GM12878 (cell line): ENCODE results near the gene AMMECR1. TPM values are rescaled to one million over a fixed set of nuclear protein-coding genes. Genes with fewer than 3 reads are reported as not detected.
A peak's percentile ranks its signal among the peaks of the same experiment; 100 is the strongest.

Experiments
- ATF7 ChIP-seq: fragments of 450-650 bp; IDR thresholded peaks from 2 replicates; pipeline ENCODE4 v1.6.1; 2016; ENCODE audit warnings: low read depth, mild to moderate bottlenecking
- BACH1 ChIP-seq: fragments of 450-650 bp; IDR thresholded peaks from 2 replicates; pipeline ENCODE4 v1.6.1; 2017; ENCODE audit warnings: mild to moderate bottlenecking, borderline replicate concordance
- CBX3 ChIP-seq: fragments of 200-600 bp; sonication (generic); IDR thresholded peaks from 2 replicates; pipeline ENCODE4 v1.6.1; 2016; ENCODE audit warnings: low read depth, borderline replicate concordance
- CHD2 ChIP-seq: IDR thresholded peaks from 2 replicates; pipeline ENCODE4 v1.6.1; 2011; ENCODE audit warnings: low read depth, low read length, improper control_type of control experiment, borderline replicate concordance
- ETV6 ChIP-seq, 2 experiments: fragments of 450-650 bp in 1 of 2; IDR thresholded peaks in 1 of 2; conservative IDR thresholded peaks in 1 of 2; 2 replicates each; pipeline ENCODE4 v1.6.1; 2014; ENCODE audit warnings: antibody characterized with exemption in 1 of 2, borderline replicate concordance in 1 of 2, low read depth in 1 of 2, mild to moderate bottlenecking in 1 of 2, moderate library complexity in 1 of 2
- FOXM1 ChIP-seq: IDR thresholded peaks from 2 replicates; pipeline ENCODE4 v1.6.1; 2012; ENCODE audit warnings: low read depth, mild to moderate bottlenecking, inconsistent platforms, low read length, moderate library complexity
- IKZF1 ChIP-seq: fragments of 450-650 bp; conservative IDR thresholded peaks from 2 replicates; pipeline ENCODE4 v1.6.1; 2017; ENCODE audit warnings: antibody characterized with exemption, mild to moderate bottlenecking
- IKZF2 ChIP-seq, 2 experiments: fragments of 450-650 bp; IDR thresholded peaks; 2 replicates each; pipeline ENCODE4 v1.6.1; 2017; ENCODE audit warnings: mild to moderate bottlenecking in 2 of 2, moderate library complexity in 2 of 2
- MEF2B ChIP-seq: fragments of 450-650 bp; IDR thresholded peaks from 2 replicates; pipeline ENCODE4 v1.6.1; 2018; ENCODE audit warnings: mild to moderate bottlenecking, moderate library complexity; ENCODE audit not compliant: partially characterized antibody, poor library complexity, severe bottlenecking
- MTA3 ChIP-seq: IDR thresholded peaks from 2 replicates; pipeline ENCODE4 v1.6.1; 2012; ENCODE audit warnings: low read length, inconsistent platforms, borderline replicate concordance
- NR2C2 ChIP-seq: IDR thresholded peaks from 2 replicates; pipeline ENCODE4 v1.6.1; 2011; ENCODE audit warnings: borderline replicate concordance, low read depth; ENCODE audit not compliant: control insufficient read depth, insufficient read length
- NRF1 ChIP-seq: conservative IDR thresholded peaks from 2 replicates; pipeline ENCODE4 v1.6.1; 2011; ENCODE audit warnings: mild to moderate bottlenecking, low read depth, low read length, improper control_type of control experiment
- PAX8 ChIP-seq: fragments of 450-650 bp; IDR thresholded peaks from 2 replicates; pipeline ENCODE4 v1.6.1; 2017; ENCODE audit warnings: mild to moderate bottlenecking, moderate library complexity
- RAD21 ChIP-seq: IDR thresholded peaks from 2 replicates; pipeline ENCODE4 v1.6.1; 2011; ENCODE audit warnings: mild to moderate bottlenecking, low read depth, low read length, moderate library complexity; ENCODE audit not compliant: insufficient read depth
- RELA ChIP-seq: fragments of 450-650 bp; IDR thresholded peaks from 2 replicates; pipeline ENCODE4 v1.8.0; 2014; ENCODE audit warnings: borderline replicate concordance; ENCODE audit not compliant: partially characterized antibody
- SMARCA5 ChIP-seq: fragments of 450-650 bp; IDR thresholded peaks from 2 replicates; pipeline ENCODE4 v1.6.1; 2017; ENCODE audit warnings: mild to moderate bottlenecking
- SUPT20H ChIP-seq: IDR thresholded peaks from 2 replicates; pipeline ENCODE4 v1.6.1; 2011; ENCODE audit warnings: low read depth, mild to moderate bottlenecking, low read length, moderate library complexity, borderline replicate concordance; ENCODE audit not compliant: control insufficient read depth
- TCF12 ChIP-seq: IDR thresholded peaks from 2 replicates; pipeline ENCODE4 v1.6.1; 2011; ENCODE audit warnings: low read depth, mild to moderate bottlenecking, low read length
- TCF3 ChIP-seq: IDR thresholded peaks from 2 replicates; pipeline ENCODE4 v1.6.1; 2012; ENCODE audit warnings: low read depth, mild to moderate bottlenecking, low read length, borderline replicate concordance; ENCODE audit not compliant: insufficient read depth
- TCF7 ChIP-seq: IDR thresholded peaks from 2 replicates; pipeline ENCODE4 v1.6.1; 2014; ENCODE audit warnings: antibody characterized with exemption, borderline replicate concordance
- ZNF207 ChIP-seq: fragments of 450-650 bp; IDR thresholded peaks from 2 replicates; pipeline ENCODE4 v1.6.1; 2014; ENCODE audit warnings: antibody characterized with exemption, mild to moderate bottlenecking, borderline replicate concordance
- polyA plus RNA-seq, 11 experiments: library from polyadenylated mRNA; depleted of rRNA in 4 of 11; unstranded in 6 of 11; stranded (reverse) in 5 of 11; fragments of >200 nt; fragmentation: Nextera tagmentation in 4 of 11; fragmentation: Illumina TruSeq in 1 of 11; extraction: Ambion mirVana in 4 of 11; extraction: Trizol in 1 of 11; gene quantifications; 1 replicate in 1 of 11; 2 replicates in 10 of 11; pipeline versions ENCODE4 v1.2.1 to v1.2.3, GENCODE V29; 2011 to 2016; ENCODE audit warnings: inconsistent platforms in 2 of 11, missing spikeins in 2 of 11, low read depth in 1 of 11
- total RNA-seq, 4 experiments: library from RNA; depleted of rRNA in 3 of 4; stranded (reverse); fragments of >200 nt in 3 of 4; fragmentation: Illumina TruSeq in 1 of 4; extraction: Trizol in 1 of 4; gene quantifications; 2 replicates each; pipeline versions ENCODE4 v1.2.1 to v1.2.3, GENCODE V29; 2013 to 2021
- TF ChIP-seq, protein P1 (sequence below): IDR thresholded peaks from 2 replicates; pipeline ENCODE4 v1.6.1; 2011; ENCODE audit warnings: borderline replicate concordance, low read depth, mild to moderate bottlenecking, moderate library complexity, mixed read lengths, low read length; ENCODE audit not compliant: insufficient read depth; ENCODE audit errors: extremely low read length
- TF ChIP-seq, protein P2 (sequence below): fragments of 450-650 bp; conservative IDR thresholded peaks from 2 replicates; pipeline ENCODE4 v1.6.1; 2017; ENCODE audit warnings: mild to moderate bottlenecking, moderate library complexity

AMMECR1 gene
- total and polyA plus RNA-seq, 10 of the 15 experiments (the other 5 are each of a cell fraction or from before 2014, with no cell fraction given), result 4.9 to 25.6 (median 10.7) TPM

DNA sequence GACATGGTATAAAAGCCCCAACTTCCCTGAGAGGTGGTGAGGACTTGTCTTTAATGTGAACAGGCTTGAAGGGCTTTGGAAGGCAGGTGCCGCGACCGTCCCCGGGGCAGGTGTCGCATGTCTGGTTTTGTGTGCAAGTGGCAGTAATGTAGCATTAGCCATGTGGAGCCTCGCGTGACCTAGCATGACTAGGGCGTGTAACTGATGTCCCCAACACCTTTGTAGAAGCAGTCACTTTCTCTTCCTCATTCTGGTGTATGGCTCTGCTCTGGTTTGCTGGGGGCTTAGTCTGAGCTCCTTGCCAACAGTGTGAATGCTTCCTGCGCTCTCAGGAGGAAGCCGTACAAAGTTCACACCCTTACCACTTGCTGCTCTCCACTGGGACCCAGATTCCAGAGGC lies 145.7 kb downstream of the AMMECR1 start (continued):
- peak; percentile 62; the same call in 1 of the 2 replicates for TF ChIP-seq TCF12
- TF ChIP-seq BACH1, result peak; percentile 87; the same call in 1 of the 2 replicates
- TF ChIP-seq, protein P1, sequence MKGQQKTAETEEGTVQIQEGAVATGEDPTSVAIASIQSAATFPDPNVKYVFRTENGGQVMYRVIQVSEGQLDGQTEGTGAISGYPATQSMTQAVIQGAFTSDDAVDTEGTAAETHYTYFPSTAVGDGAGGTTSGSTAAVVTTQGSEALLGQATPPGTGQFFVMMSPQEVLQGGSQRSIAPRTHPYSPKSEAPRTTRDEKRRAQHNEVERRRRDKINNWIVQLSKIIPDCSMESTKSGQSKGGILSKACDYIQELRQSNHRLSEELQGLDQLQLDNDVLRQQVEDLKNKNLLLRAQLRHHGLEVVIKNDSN, result peak; percentile 12
- no peak for TF ChIP-seq NRF1
- TF ChIP-seq FOXM1, result no peak
- no peak for TF ChIP-seq ZNF207
- TF ChIP-seq TCF7, result no peak
- TF ChIP-seq SUPT20H, result no peak
- TF ChIP-seq MTA3, result no peak
- peak; percentile 73 for TF ChIP-seq MEF2B
- TF ChIP-seq CHD2, result 0 out of 2 replicates have a peak, but pooled peaks have one; percentile 51
- no peak for TF ChIP-seq PAX8
- TF ChIP-seq NR2C2, result no peak
- no peak for TF ChIP-seq ETV6 (conservative IDR thresholded peaks at IDR 0.05 in 1 of 2, IDR thresholded peaks at IDR 0.05 in 1 of 2; ENCODE audit: borderline replicate concordance in 1 of 2, low read depth in 1 of 2)
- no peak for TF ChIP-seq SMARCA5
- TF ChIP-seq, protein P2, sequence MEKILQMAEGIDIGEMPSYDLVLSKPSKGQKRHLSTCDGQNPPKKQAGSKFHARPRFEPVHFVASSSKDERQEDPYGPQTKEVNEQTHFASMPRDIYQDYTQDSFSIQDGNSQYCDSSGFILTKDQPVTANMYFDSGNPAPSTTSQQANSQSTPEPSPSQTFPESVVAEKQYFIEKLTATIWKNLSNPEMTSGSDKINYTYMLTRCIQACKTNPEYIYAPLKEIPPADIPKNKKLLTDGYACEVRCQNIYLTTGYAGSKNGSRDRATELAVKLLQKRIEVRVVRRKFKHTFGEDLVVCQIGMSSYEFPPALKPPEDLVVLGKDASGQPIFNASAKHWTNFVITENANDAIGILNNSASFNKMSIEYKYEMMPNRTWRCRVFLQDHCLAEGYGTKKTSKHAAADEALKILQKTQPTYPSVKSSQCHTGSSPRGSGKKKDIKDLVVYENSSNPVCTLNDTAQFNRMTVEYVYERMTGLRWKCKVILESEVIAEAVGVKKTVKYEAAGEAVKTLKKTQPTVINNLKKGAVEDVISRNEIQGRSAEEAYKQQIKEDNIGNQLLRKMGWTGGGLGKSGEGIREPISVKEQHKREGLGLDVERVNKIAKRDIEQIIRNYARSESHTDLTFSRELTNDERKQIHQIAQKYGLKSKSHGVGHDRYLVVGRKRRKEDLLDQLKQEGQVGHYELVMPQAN, result no peak
- TF ChIP-seq TCF3, result 0 out of 2 replicates have a peak, but pooled peaks have one; percentile 42
- TF ChIP-seq ATF7, result peak; percentile 50; the same call in 1 of the 2 replicates
- TF ChIP-seq RELA, result no peak
- peak; percentile 57 to 60; a peak in 3 of 4 replicates for TF ChIP-seq IKZF2 (IDR thresholded peaks at IDR 0.05)
- TF ChIP-seq RAD21, result no peak
- no peak for TF ChIP-seq CBX3
- TF ChIP-seq IKZF1, result peak; percentile 66
